ENCODE results near the gene KRTAP5-7. TPM values are rescaled to one million over a fixed set of nuclear protein-coding genes. Genes with fewer than 3 reads are reported as not detected.

Gene KRTAP5-7
- total RNA-seq, 1 experiment from 2014 or later, result not detected

DNA sequence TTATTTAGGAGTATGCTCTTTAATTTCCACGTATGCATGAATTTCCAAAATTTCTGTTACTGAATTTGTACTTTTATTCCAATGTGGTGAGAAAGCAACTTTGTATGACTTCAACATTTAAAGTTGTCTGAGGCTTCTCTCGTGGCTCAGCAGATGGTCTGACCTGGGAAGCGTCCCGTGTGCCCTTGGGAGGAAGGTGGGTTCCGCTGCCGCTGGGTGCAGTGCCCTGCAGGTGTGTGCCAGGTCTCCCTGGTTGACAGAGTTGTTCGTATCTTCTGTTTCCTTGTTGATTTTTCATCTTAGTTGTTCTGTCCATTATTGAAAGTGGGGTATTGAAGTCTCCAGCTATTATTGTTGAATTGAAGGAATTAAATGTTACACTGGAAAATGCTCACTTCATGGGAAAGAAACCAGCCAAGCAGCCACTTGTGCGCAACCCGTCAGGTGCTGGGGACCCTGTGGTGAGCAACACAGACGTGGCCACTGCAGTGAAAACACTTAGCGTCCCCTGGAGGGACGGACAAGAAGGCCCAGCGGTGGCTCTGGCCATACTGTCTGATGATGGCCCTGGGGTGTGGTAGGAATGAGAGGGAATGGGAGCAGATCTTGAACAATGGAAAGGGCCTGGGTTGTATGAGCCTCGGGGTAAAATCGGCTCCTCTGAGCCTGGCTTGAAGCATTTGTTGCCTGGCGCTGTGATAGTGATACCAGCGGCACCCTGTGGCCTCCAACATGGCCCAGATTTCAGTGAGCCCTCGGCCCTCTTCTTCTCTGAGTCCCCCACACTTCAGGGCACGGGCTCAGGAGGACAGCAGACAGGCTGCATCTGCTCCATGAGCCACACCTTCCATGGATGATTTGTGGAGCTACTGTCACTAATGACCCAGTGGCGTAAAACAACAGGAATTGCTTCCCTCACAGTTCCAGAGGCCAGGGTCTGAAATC, 31.5 kb upstream of the KRTAP5-7 start:
- Histone ChIP-seq H4K20me1 (ENCODE audit: insufficient read depth) (no peaks in the 10 kb centered on the region), H3K79me2 (ENCODE audit: insufficient read depth, low read length) (no peaks in the 10 kb centered on the region), H2AFZ (ENCODE audit: low read depth, low read length, poor library complexity, severe bottlenecking) (no peak overlapping the region), H3K4me2 (ENCODE audit: low read length) (no peak overlapping the region), H3K4me1 (ENCODE audit: control insufficient read depth in 1 of 2, insufficient read depth in 2 of 2, low read length in 2 of 2) (peaks cover 5 to 6% of the 10 kb centered on the region in 2 experiments; a peak in 3 of 4 replicates), H3K36me3 (ENCODE audit: control insufficient read depth in 1 of 2, insufficient read depth in 2 of 2, low read length in 2 of 2) (peaks cover 12% of the 10 kb centered on the region in 2 experiments; a peak in 2 of 4 replicates), H3K27me3 (ENCODE audit: insufficient read depth, low read length) (no peaks in the 10 kb centered on the region), H3K9ac (ENCODE audit: low read length) (no peak overlapping the region), H3K4me3 (replicated peaks in 1 of 2; ENCODE audit: low read depth in 1 of 2, low read length in 2 of 2) (no peak overlapping the region), H3K9me2 (ENCODE audit: insufficient read depth) (no peaks in the 10 kb centered on the region), H3K9me3 (ENCODE audit: control insufficient read depth in 1 of 2, insufficient read depth in 1 of 2, low read depth in 1 of 2, low read length in 2 of 2) (no peaks in the 10 kb centered on the region), H3K27ac (ENCODE audit: low read depth, low read length) (no peak overlapping the region)
- ChIA-PET POLR2A (no interaction called here), RAD21 (ENCODE audit: low non-redundant PET in 1 of 2, low total read pairs in 2 of 2, uncharacterized antibody in 2 of 2, unreplicated experiment in 2 of 2) (no interaction called here), CTCF (no interaction called here)
- ATAC-seq (no peak), DNase-seq (ENCODE audit: low read depth, low spot score) (no peak)
- BruUV-seq (replicated peaks), result no TSS peak
- TF ChIP-seq RAD21 (IDR thresholded peaks at IDR 0.05; ENCODE audit: low read depth) (no peak), EZH2phosphoT487 (IDR thresholded peaks at IDR 0.05; ENCODE audit: borderline replicate concordance) (no peak), POLR2A (IDR thresholded peaks at IDR 0.05; ENCODE audit: borderline replicate concordance, extremely low read depth, insufficient read depth, insufficient read length) (no peak), ZNF274 (IDR thresholded peaks at IDR 0.05; ENCODE audit: low read depth, low read length) (no peak), EZH2 (IDR thresholded peaks at IDR 0.05) (no peak), CBX3 (IDR thresholded peaks at IDR 0.05; ENCODE audit: low read depth) (no peak), JUND (IDR thresholded peaks at IDR 0.05) (no peak), CEBPB (IDR thresholded peaks at IDR 0.05; ENCODE audit: low read depth) (no peak)
- TF ChIP-seq, protein P1, sequence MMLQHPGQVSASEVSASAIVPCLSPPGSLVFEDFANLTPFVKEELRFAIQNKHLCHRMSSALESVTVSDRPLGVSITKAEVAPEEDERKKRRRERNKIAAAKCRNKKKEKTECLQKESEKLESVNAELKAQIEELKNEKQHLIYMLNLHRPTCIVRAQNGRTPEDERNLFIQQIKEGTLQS (IDR thresholded peaks at IDR 0.05), result no peak
- intact Hi-C loops (cut with micrococcal nuclease), result no loop called here

DNA sequence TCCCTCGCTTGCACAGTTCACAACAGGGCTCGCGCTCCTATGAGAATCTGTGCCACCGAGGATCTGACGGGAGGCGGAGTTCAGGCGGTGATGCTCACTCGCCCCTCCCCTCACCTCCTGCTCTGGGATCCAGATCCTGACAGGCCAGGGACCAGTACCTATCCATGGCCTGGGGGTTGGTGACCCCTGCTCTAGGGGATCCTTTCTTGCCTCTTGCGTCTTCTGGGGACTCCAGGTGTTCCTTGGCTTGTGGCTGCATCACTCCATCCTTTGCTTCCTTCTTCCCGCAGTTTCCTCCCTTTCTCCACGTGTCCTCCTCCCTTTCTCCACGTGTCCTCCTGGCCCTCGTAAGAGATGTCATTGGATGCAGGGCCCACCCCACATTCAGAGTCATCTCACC, 30.6 kb upstream of the KRTAP5-7 start:
- Histone ChIP-seq H3K4me2 (ENCODE audit: low read length) (no peak overlapping the region), H3K36me3 (ENCODE audit: control insufficient read depth in 1 of 2, insufficient read depth in 2 of 2, low read length in 2 of 2) (peaks cover 12% of the 10 kb centered on the region in 2 experiments; a peak in 2 of 4 replicates), H3K9ac (ENCODE audit: low read length) (no peak overlapping the region), H3K27me3 (ENCODE audit: insufficient read depth, low read length) (no peaks in the 10 kb centered on the region), H3K4me3 (replicated peaks in 1 of 2; ENCODE audit: low read depth in 1 of 2, low read length in 2 of 2) (no peak overlapping the region), H4K20me1 (ENCODE audit: insufficient read depth) (no peaks in the 10 kb centered on the region), H3K79me2 (ENCODE audit: insufficient read depth, low read length) (no peaks in the 10 kb centered on the region), H3K27ac (ENCODE audit: low read depth, low read length) (no peak overlapping the region), H3K9me2 (ENCODE audit: insufficient read depth) (no peaks in the 10 kb centered on the region), H3K4me1 (ENCODE audit: control insufficient read depth in 1 of 2, insufficient read depth in 2 of 2, low read length in 2 of 2) (peaks cover 10 to 11% of the 10 kb centered on the region in 2 experiments; a peak in 3 of 4 replicates), H3K9me3 (ENCODE audit: control insufficient read depth in 1 of 2, insufficient read depth in 1 of 2, low read depth in 1 of 2, low read length in 2 of 2) (no peaks in the 10 kb centered on the region), H2AFZ (ENCODE audit: low read depth, low read length, poor library complexity, severe bottlenecking) (no peak overlapping the region)
- ChIA-PET POLR2A (no interaction called here), CTCF (no interaction called here), RAD21 (ENCODE audit: low non-redundant PET in 1 of 2, low total read pairs in 2 of 2, uncharacterized antibody in 2 of 2, unreplicated experiment in 2 of 2) (no interaction called here)
- ATAC-seq, result no peak
- BruUV-seq (replicated peaks), result no TSS peak
- intact Hi-C loops (cut with micrococcal nuclease), result no loop called here
- no peak for DNase-seq (ENCODE audit: low read depth, low spot score)
- TF ChIP-seq, protein P2, sequence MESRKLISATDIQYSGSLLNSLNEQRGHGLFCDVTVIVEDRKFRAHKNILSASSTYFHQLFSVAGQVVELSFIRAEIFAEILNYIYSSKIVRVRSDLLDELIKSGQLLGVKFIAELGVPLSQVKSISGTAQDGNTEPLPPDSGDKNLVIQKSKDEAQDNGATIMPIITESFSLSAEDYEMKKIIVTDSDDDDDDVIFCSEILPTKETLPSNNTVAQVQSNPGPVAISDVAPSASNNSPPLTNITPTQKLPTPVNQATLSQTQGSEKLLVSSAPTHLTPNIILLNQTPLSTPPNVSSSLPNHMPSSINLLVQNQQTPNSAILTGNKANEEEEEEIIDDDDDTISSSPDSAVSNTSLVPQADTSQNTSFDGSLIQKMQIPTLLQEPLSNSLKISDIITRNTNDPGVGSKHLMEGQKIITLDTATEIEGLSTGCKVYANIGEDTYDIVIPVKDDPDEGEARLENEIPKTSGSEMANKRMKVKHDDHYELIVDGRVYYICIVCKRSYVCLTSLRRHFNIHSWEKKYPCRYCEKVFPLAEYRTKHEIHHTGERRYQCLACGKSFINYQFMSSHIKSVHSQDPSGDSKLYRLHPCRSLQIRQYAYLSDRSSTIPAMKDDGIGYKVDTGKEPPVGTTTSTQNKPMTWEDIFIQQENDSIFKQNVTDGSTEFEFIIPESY (IDR thresholded peaks at IDR 0.05; ENCODE audit: extremely low read depth, insufficient replicate concordance, low read length), result no peak
- TF ChIP-seq TCF7L2 (IDR thresholded peaks at IDR 0.05; ENCODE audit: borderline replicate concordance, extremely low read depth, insufficient read depth, insufficient read length) (no peak), SIN3A (IDR thresholded peaks at IDR 0.05; ENCODE audit: low read depth) (no peak), SP1 (IDR thresholded peaks at IDR 0.05; ENCODE audit: low read depth) (no peak)
- TF ChIP-seq, protein P3, sequence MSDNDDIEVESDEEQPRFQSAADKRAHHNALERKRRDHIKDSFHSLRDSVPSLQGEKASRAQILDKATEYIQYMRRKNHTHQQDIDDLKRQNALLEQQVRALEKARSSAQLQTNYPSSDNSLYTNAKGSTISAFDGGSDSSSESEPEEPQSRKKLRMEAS (IDR thresholded peaks at IDR 0.05), result no peak
- TF ChIP-seq, protein P4, sequence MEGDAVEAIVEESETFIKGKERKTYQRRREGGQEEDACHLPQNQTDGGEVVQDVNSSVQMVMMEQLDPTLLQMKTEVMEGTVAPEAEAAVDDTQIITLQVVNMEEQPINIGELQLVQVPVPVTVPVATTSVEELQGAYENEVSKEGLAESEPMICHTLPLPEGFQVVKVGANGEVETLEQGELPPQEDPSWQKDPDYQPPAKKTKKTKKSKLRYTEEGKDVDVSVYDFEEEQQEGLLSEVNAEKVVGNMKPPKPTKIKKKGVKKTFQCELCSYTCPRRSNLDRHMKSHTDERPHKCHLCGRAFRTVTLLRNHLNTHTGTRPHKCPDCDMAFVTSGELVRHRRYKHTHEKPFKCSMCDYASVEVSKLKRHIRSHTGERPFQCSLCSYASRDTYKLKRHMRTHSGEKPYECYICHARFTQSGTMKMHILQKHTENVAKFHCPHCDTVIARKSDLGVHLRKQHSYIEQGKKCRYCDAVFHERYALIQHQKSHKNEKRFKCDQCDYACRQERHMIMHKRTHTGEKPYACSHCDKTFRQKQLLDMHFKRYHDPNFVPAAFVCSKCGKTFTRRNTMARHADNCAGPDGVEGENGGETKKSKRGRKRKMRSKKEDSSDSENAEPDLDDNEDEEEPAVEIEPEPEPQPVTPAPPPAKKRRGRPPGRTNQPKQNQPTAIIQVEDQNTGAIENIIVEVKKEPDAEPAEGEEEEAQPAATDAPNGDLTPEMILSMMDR (IDR thresholded peaks at IDR 0.05 in 2 of 3, conservative IDR thresholded peaks at IDR 0.05 in 1 of 3; ENCODE audit: borderline replicate concordance in 1 of 3, insufficient read depth in 1 of 3, low read depth in 2 of 3, low read length in 2 of 3), result no peak
- TF ChIP-seq, protein P1 (IDR thresholded peaks at IDR 0.05), result no peak
